ENCODE data around the gene MED8. TPM values are rescaled to one million over a fixed set of nuclear protein-coding genes. Genes with fewer than 3 reads are reported as not detected.
A peak's percentile ranks its signal among the peaks of the same experiment; 100 is the strongest.

Gene MED8
- 10 to 100 TPM; 35.8 to 39.6 (median 38.3) TPM for total RNA-seq
- long read RNA-seq, donor 1, transcript MED8-201 (8 exons, 1,483 nt), result minor isoform, 7 of 77 reads
- long read RNA-seq, donor 1, transcript MED8-203 (7 exons, 1,924 nt), result major isoform, 50 of 77 reads
- long read RNA-seq, donor 1, partial matches to known transcripts, result 6 of 77 reads
- long read RNA-seq, donor 1, other reads (novel, unspliced or antisense), result 14 of 77 reads
- long read RNA-seq, donor 2, transcript MED8-201 (8 exons, 1,483 nt), result minor isoform, 6 of 47 reads
- long read RNA-seq, donor 2, transcript MED8-203 (7 exons, 1,924 nt), result major isoform, 30 of 47 reads
- long read RNA-seq, donor 2, partial matches to known transcripts, result 6 of 47 reads
- long read RNA-seq, donor 2, other reads (novel, unspliced or antisense), result 5 of 47 reads

- intact Hi-C loops (cut with DNase I, micrococcal nuclease), result no loop called here
- H3K4me3 ChIP-seq, result peak within 1 kb of the TSS; percentile 93
- ATAC-seq, result peak; percentile 99
- peaks cover 7% of the 10 kb centered on the region for H3K4me1 ChIP-seq (ENCODE audit: low read depth)
- H3K36me3 ChIP-seq (ENCODE audit: low read depth), result peaks cover 19% of the 10 kb centered on the region
- DNase-seq, result peak; percentile 95 to 99 (median 97)
- no peak for TF ChIP-seq CTCF (IDR thresholded peaks at IDR 0.05)
- no peaks in the 10 kb centered on the region for H3K9me3 ChIP-seq
Observed at GRCh38 chr1:43389326-43390313, at the start of gene MED8, which contains the start of gene SZT2. TSS of gene MED8 (minus strand) at chr1:43389800. CDS start at chr1:43389764, 36 bp downstream. TSS of gene SZT2 (plus strand) at chr1:43389899. CDS start at chr1:43389969, 70 bp downstream.

- no peak for ATAC-seq
- Histone ChIP-seq H3K4me3 (no peak overlapping the region), H3K4me1 (ENCODE audit: low read depth) (no peaks in the 10 kb centered on the region), H3K9me3 (no peaks in the 10 kb centered on the region), H3K36me3 (ENCODE audit: low read depth) (no peaks in the 10 kb centered on the region)
- no peak for TF ChIP-seq CTCF (IDR thresholded peaks at IDR 0.05)
- intact Hi-C loops (cut with DNase I, micrococcal nuclease), result no loop called here
- DNase-seq, result peak in 1 of 3 donors; percentile 22
Observed at GRCh38 chr1:43438953-43439581, 49.5 kb upstream of the MED8 start.

- no peaks in the 10 kb centered on the region for H3K9me3 ChIP-seq
- no peaks in the 10 kb centered on the region for H3K36me3 ChIP-seq (ENCODE audit: low read depth)
- DNase-seq (no peak), ATAC-seq (no peak)
- no peaks in the 10 kb centered on the region for H3K4me1 ChIP-seq (ENCODE audit: low read depth)
- TF ChIP-seq CTCF (IDR thresholded peaks at IDR 0.05), result no peak
- intact Hi-C loops (cut with DNase I, micrococcal nuclease), result no loop called here
- no peak overlapping the region for H3K4me3 ChIP-seq
Observed at GRCh38 chr1:43438576-43438952, 49.0 kb upstream of the MED8 start.

- DNase-seq, result no peak
- intact Hi-C loops (cut with DNase I, micrococcal nuclease), result no loop called here
- Histone ChIP-seq H3K4me3 (no peak overlapping the region), H3K9me3 (no peaks in the 10 kb centered on the region), H3K4me1 (ENCODE audit: low read depth) (no peaks in the 10 kb centered on the region), H3K36me3 (ENCODE audit: low read depth) (no peaks in the 10 kb centered on the region)
- TF ChIP-seq CTCF (IDR thresholded peaks at IDR 0.05), result no peak
- ATAC-seq, result no peak
Observed at GRCh38 chr1:43438006-43438405, 48.4 kb upstream of the MED8 start.
